Hepatocyte (in vitro differentiated cells): ENCODE results near the gene KRTAP10-7. TPM values are rescaled to one million over a fixed set of nuclear protein-coding genes. Genes with fewer than 3 reads are reported as not detected.

ENCODE experiments used
- DNase-seq: peaks from one replicate; pipeline ENCODE4 v3.0.0-alpha.2; 2016; ENCODE audit warnings: low spot score
- H2AFZ ChIP-seq: fragments of 200-600 bp; sonication (generic); 2 replicates; pipeline ENCODE4 v1.6.0; 2016; ENCODE audit warnings: antibody characterized with exemption, mild to moderate bottlenecking
- H3K27ac ChIP-seq: fragments of 200-600 bp; sonication (generic); 2 replicates; pipeline ENCODE4 v1.5.1; 2016; ENCODE audit warnings: mild to moderate bottlenecking
- H3K27me3 ChIP-seq: fragments of 200-600 bp; sonication (generic); 2 replicates; pipeline ENCODE4 v1.6.1; 2016
- H3K36me3 ChIP-seq: fragments of 200-600 bp; sonication (generic); replicated peaks from 2 replicates; pipeline ENCODE4 v1.5.1; 2016; ENCODE audit warnings: low read depth; ENCODE audit not compliant: insufficient read depth
- H3K4me1 ChIP-seq: fragments of 200-600 bp; sonication (generic); 2 replicates; pipeline ENCODE4 v1.5.1; 2016; ENCODE audit warnings: mild to moderate bottlenecking, moderate library complexity; ENCODE audit not compliant: insufficient read depth
- H3K4me2 ChIP-seq: fragments of 200-600 bp; sonication (generic); 2 replicates; pipeline ENCODE4 v1.6.0; 2016
- H3K4me3 ChIP-seq: fragments of 200-600 bp; sonication (generic); 2 replicates; pipeline ENCODE4 v1.5.1; 2016; ENCODE audit warnings: mild to moderate bottlenecking
- H3K79me2 ChIP-seq: fragments of 200-600 bp; sonication (generic); 2 replicates; pipeline ENCODE4 v1.6.0; 2017; ENCODE audit warnings: mild to moderate bottlenecking
- H3K9me2 ChIP-seq: fragments of 200-600 bp; sonication (generic); replicated peaks from 2 replicates; pipeline ENCODE4 v1.6.0; 2017; ENCODE audit warnings: mild to moderate bottlenecking; ENCODE audit not compliant: insufficient read depth
- H3K9me3 ChIP-seq: fragments of 200-600 bp; sonication (generic); 2 replicates; pipeline ENCODE4 v1.5.1; 2016; ENCODE audit warnings: low read depth, mild to moderate bottlenecking
- H4K20me1 ChIP-seq: fragments of 200-600 bp; sonication (generic); 2 replicates; pipeline ENCODE4 v1.6.0; 2016; ENCODE audit warnings: mild to moderate bottlenecking; ENCODE audit not compliant: insufficient read depth, poor library complexity, severe bottlenecking
- EZH2 ChIP-seq: fragments of 200-600 bp; sonication (generic); IDR thresholded peaks from 2 replicates; pipeline ENCODE4 v1.6.1; 2016; ENCODE audit warnings: antibody characterized with exemption, mild to moderate bottlenecking, borderline replicate concordance
- EZH2phosphoT487 ChIP-seq: fragments of 200-600 bp; sonication (generic); IDR thresholded peaks from one replicate; pipeline ENCODE4 v1.6.1; 2018; ENCODE audit warnings: antibody characterized with exemption, mild to moderate bottlenecking, low read depth, moderate library complexity; ENCODE audit not compliant: unreplicated experiment, severe bottlenecking
- WGBS: methylation state at CpG from one replicate; pipeline ENCODE4 v1.1.6; 2016; ENCODE audit warnings: low lambda C conversion rate; ENCODE audit errors: missing lambda C conversion rate; 5-methylcytosine and 5-hydroxymethylcytosine counted together
- polyA plus RNA-seq: library from polyadenylated mRNA; unstranded; fragments of >200 nt; fragmentation: Nextera tagmentation; extraction: Ambion mirVana; gene quantifications from 2 replicates; pipeline ENCODE4 v1.2.1, GENCODE V29; 2016
- total RNA-seq: library from RNA; depleted of rRNA; stranded (reverse); fragments of >200 nt; gene quantifications from 2 replicates; pipeline ENCODE4 v1.2.3, GENCODE V29; 2014
- TF ChIP-seq, protein P1 (sequence below): fragments of 200-600 bp; sonication (generic); IDR thresholded peaks from 2 replicates; pipeline ENCODE4 v1.5.1; 2016; ENCODE audit warnings: antibody characterized with exemption, mild to moderate bottlenecking; ENCODE audit not compliant: poor library complexity

The KRTAP10-7 gene
- total and polyA plus RNA-seq, 2 experiments from 2014 or later: not detected

GRCh38 chr21:44558695-44559094 lies 41.7 kb upstream of the KRTAP10-7 start, which contains the start of gene KRTAP10-3:
Gene KRTAP10-3, minus strand, starts transcription at chr21:44558795. Its CDS starts 80 bp downstream, at chr21:44558715.
- H2AFZ ChIP-seq: no peak within 1 kb of the TSS
- H3K4me2 ChIP-seq: no peak within 1 kb of the TSS
- H3K27ac ChIP-seq: no peak within 1 kb of the TSS
- no peaks in the 10 kb centered on the region for H3K36me3 ChIP-seq
- no peak within 1 kb of the TSS for H3K4me3 ChIP-seq
- H3K79me2 ChIP-seq: no peaks in the 10 kb centered on the region
- no peaks in the 10 kb centered on the region for H3K4me1 ChIP-seq
- no peaks in the 10 kb centered on the region for H3K9me3 ChIP-seq
- no peaks in the 10 kb centered on the region for H4K20me1 ChIP-seq
- no peak for DNase-seq
- 77% methylated on average over 5 of the region's 5 CpGs for WGBS
- TF ChIP-seq EZH2phosphoT487 (no peak), EZH2 (no peak)
- TF ChIP-seq, protein P1, sequence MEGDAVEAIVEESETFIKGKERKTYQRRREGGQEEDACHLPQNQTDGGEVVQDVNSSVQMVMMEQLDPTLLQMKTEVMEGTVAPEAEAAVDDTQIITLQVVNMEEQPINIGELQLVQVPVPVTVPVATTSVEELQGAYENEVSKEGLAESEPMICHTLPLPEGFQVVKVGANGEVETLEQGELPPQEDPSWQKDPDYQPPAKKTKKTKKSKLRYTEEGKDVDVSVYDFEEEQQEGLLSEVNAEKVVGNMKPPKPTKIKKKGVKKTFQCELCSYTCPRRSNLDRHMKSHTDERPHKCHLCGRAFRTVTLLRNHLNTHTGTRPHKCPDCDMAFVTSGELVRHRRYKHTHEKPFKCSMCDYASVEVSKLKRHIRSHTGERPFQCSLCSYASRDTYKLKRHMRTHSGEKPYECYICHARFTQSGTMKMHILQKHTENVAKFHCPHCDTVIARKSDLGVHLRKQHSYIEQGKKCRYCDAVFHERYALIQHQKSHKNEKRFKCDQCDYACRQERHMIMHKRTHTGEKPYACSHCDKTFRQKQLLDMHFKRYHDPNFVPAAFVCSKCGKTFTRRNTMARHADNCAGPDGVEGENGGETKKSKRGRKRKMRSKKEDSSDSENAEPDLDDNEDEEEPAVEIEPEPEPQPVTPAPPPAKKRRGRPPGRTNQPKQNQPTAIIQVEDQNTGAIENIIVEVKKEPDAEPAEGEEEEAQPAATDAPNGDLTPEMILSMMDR: no peak
- H3K27me3 ChIP-seq: no peaks in the 10 kb centered on the region
- no peaks in the 10 kb centered on the region for H3K9me2 ChIP-seq

DNA sequence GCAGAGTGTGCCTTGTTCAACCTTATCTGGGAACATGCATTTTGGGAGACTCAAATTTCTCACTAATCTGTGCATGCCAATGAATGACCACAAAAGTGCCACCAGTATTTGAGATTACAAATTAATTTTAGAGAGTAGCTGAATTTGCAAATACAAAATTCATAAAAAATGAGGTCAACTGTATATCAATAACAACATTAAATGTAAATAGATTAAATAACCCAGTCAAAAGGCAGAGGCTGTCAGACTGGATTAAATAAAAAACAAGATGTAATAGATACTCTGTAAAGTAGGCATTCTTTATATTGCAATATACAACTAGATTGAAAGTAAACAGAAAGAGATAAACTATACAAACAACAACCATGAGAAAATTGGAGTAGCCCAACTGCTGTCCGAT lies 36.3 kb upstream of the KRTAP10-7 start:
- TF ChIP-seq EZH2phosphoT487: no peak
- no peak for TF ChIP-seq EZH2
- TF ChIP-seq, protein P1: no peak

GRCh38 chr21:44564886-44565598 lies 35.4 kb upstream of the KRTAP10-7 start:
- Histone ChIP-seq H3K36me3 (no peaks in the 10 kb centered on the region), H3K27ac (no peak overlapping the region), H3K9me2 (no peaks in the 10 kb centered on the region), H3K4me2 (no peak overlapping the region), H3K79me2 (no peaks in the 10 kb centered on the region), H3K4me1 (no peaks in the 10 kb centered on the region), H3K9me3 (no peaks in the 10 kb centered on the region), H3K4me3 (no peak overlapping the region), H2AFZ (no peak overlapping the region), H4K20me1 (no peaks in the 10 kb centered on the region), H3K27me3 (no peaks in the 10 kb centered on the region)
- 8% methylated on average over 1 of the region's 1 CpG for WGBS
- no peak for TF ChIP-seq EZH2phosphoT487
- TF ChIP-seq, protein P1: no peak
- TF ChIP-seq EZH2: no peak
- DNase-seq: no peak

More for the DNA sequence above, 36.3 kb upstream of the KRTAP10-7 start:
- Histone ChIP-seq H3K9me3 (no peaks in the 10 kb centered on the region), H3K27me3 (no peaks in the 10 kb centered on the region), H3K4me2 (no peak overlapping the region), H3K4me3 (no peak overlapping the region), H3K27ac (no peak overlapping the region), H3K79me2 (no peaks in the 10 kb centered on the region), H3K36me3 (no peaks in the 10 kb centered on the region), H2AFZ (no peak overlapping the region), H3K4me1 (no peaks in the 10 kb centered on the region), H4K20me1 (no peaks in the 10 kb centered on the region), H3K9me2 (no peaks in the 10 kb centered on the region)
- 94% methylated on average over 1 of the region's 1 CpG for WGBS
- DNase-seq: no peak
